ENCODE results near the gene SOD3. TPM values are rescaled to one million over a fixed set of nuclear protein-coding genes. Genes with fewer than 3 reads are reported as not detected.

The SOD3 gene
- total and polyA plus RNA-seq, 2 of the 4 experiments (the other 2 are of a cell fraction) = 0.36 to 5.8 TPM

- H4K20me1 ChIP-seq (ENCODE audit: insufficient read depth, low read length) = no peaks in the 10 kb centered on the region
- no peaks in the 10 kb centered on the region for H3K9me3 ChIP-seq (ENCODE audit: control insufficient read depth, insufficient read depth, low read length)
- H3K4me3 ChIP-seq (ENCODE audit: insufficient read depth, low read depth, low read length) = no peak overlapping the region
- H4K5ac ChIP-seq (ENCODE audit: low read depth, low read length) = no peak overlapping the region
- no peak overlapping the region for H2BK20ac ChIP-seq (ENCODE audit: low read depth, low read length)
- 0 out of 2 replicates have a peak overlapping the region, but pooled peaks have one; percentile 10 for H2BK120ac ChIP-seq (ENCODE audit: low read depth, low read length)
- no peak overlapping the region for H3K23ac ChIP-seq (ENCODE audit: low read depth, low read length)
- no peak overlapping the region for H2BK15ac ChIP-seq (ENCODE audit: low read depth, low read length)
- 82% methylated on average over 2 of the region's 10 CpGs; no CpG with 5 or more reads in 1 of the 2 experiments for WGBS, 2 experiments (ENCODE audit: extremely low coverage in 2 of 2, insufficient read length in 1 of 2)
- no peaks in the 10 kb centered on the region; the same call in 1 of the 2 replicates for H3K27me3 ChIP-seq (ENCODE audit: control insufficient read depth, insufficient read depth, low read length)
- H2AFZ ChIP-seq (replicated peaks; ENCODE audit: low read length, poor library complexity) = no peak overlapping the region
- BruUV-seq (replicated peaks) = no TSS peak
- H3K14ac ChIP-seq (replicated peaks; ENCODE audit: low read depth, low read length) = no peak overlapping the region
- no peak overlapping the region for H4K91ac ChIP-seq (ENCODE audit: insufficient read depth, low read depth, low read length)
- H2BK5ac ChIP-seq (ENCODE audit: low read depth, low read length, poor library complexity, severe bottlenecking) = no peak overlapping the region
- no peak for DNase-seq
- in situ Hi-C loops (cut with MboI; ENCODE audit: low sequenced_read_pairs) = no loop called here
- ATAC-seq (ENCODE audit: low read depth) = no peak
- no peak overlapping the region for H3K4me2 ChIP-seq (ENCODE audit: low read depth, low read length)
- no peak overlapping the region for H3K56ac ChIP-seq (ENCODE audit: extremely low read depth, insufficient read depth, low read length)
- no peak overlapping the region for H2AK9ac ChIP-seq (replicated peaks; ENCODE audit: low read depth, low read length, poor library complexity)
- dilution Hi-C loops (cut with HindIII; ENCODE audit: low sequenced_read_pairs, unreplicated experiment) = no loop called here
- intact Hi-C loops (cut with micrococcal nuclease) = no loop called here
- H3K9ac ChIP-seq (ENCODE audit: low read depth, low read length) = no peak overlapping the region
- CTCF ChIA-PET = interaction anchor here (0.5 kb wide), 1 partner anchor 47 kb away, joined by 10 read pairs; no protein-coding TSS in a partner anchor
- POLR2A ChIA-PET (ENCODE audit: unreplicated experiment) = no interaction called here
- no peaks in the 10 kb centered on the region for H3K79me1 ChIP-seq (ENCODE audit: low read depth in 1 of 2, low read length in 2 of 2)
- no peak overlapping the region for H2AK5ac ChIP-seq (ENCODE audit: low read depth, low read length)
- peaks cover 2% of the 10 kb centered on the region; the same call in 1 of the 2 replicates for H3K4me1 ChIP-seq (ENCODE audit: control insufficient read depth, insufficient read depth, low read length)
- H3K4ac ChIP-seq (ENCODE audit: low read depth, low read length) = no peak overlapping the region
- H3K27ac ChIP-seq (ENCODE audit: insufficient read depth, low read length) = no peak overlapping the region
- no peak overlapping the region for H3K18ac ChIP-seq (ENCODE audit: low read depth, low read length)
- no peak overlapping the region for H4K8ac ChIP-seq (ENCODE audit: low read depth in 2 of 2, low read length in 2 of 2)
- H3K9me1 ChIP-seq (ENCODE audit: insufficient read depth, low read length) = peaks cover 4% of the 10 kb centered on the region; the same call in 1 of the 2 replicates
- H3K36me3 ChIP-seq (ENCODE audit: control insufficient read depth, insufficient read depth, low read length) = no peaks in the 10 kb centered on the region; the same call in 1 of the 2 replicates
- TF ChIP-seq FOS (IDR thresholded peaks at IDR 0.05; ENCODE audit: low read depth, low read length) = no peak
- no peak for TF ChIP-seq RFX5 (IDR thresholded peaks at IDR 0.05; ENCODE audit: low read depth, low read length)
- TF ChIP-seq CEBPB (IDR thresholded peaks at IDR 0.05; ENCODE audit: low read depth, low read length) = no peak
- no peak for TF ChIP-seq MAFK (IDR thresholded peaks at IDR 0.05; ENCODE audit: low read depth, low read length)
- TF ChIP-seq POLR2A (IDR thresholded peaks at IDR 0.05; ENCODE audit: low read depth, low read length) = no peak
- TF ChIP-seq RAD21 (IDR thresholded peaks at IDR 0.05; ENCODE audit: low read length) = no peak
- no peak for TF ChIP-seq BHLHE40 (IDR thresholded peaks at IDR 0.05; ENCODE audit: low read depth, low read length)
- no peak for TF ChIP-seq MXI1 (IDR thresholded peaks at IDR 0.05; ENCODE audit: borderline replicate concordance, low read depth, low read length)
- no peak for TF ChIP-seq CTCF (conservative IDR thresholded peaks at IDR 0.05; ENCODE audit: low read depth, low read length)
- no peak for TF ChIP-seq SMC3 (IDR thresholded peaks at IDR 0.05; ENCODE audit: low read depth, low read length)
- no peak for TF ChIP-seq USF2 (IDR thresholded peaks at IDR 0.05; ENCODE audit: low read depth, low read length)
- TF ChIP-seq NFE2L2 (IDR thresholded peaks at IDR 0.05; ENCODE audit: low read depth, low read length) = no peak
- TF ChIP-seq CHD1 (IDR thresholded peaks at IDR 0.05; ENCODE audit: low read depth, low read length) = no peak
- TF ChIP-seq MAZ (IDR thresholded peaks at IDR 0.05; ENCODE audit: borderline replicate concordance, low read depth, low read length) = no peak
- no peak for TF ChIP-seq RCOR1 (IDR thresholded peaks at IDR 0.05; ENCODE audit: insufficient replicate concordance, low read length)
These were observed 5.9 kb downstream of the SOD3 start for GRCh38 chr4:24801136-24801855.
